GM21825 (cell line): ENCODE data around the gene RUNX3.
A peak's percentile ranks its signal among the peaks of the same experiment; 100 is the strongest.

Experiments
- ATAC-seq: cut with Tn5 transposase; IDR thresholded peaks from one replicate; pipeline ENCODE4 v1.9.1; 2021; ENCODE audit warnings: mild to moderate bottlenecking, moderate library complexity; ENCODE audit not compliant: unreplicated experiment

RUNX3 gene

GRCh38 chr1:24948079-24948827 is 18.2 kb upstream of the RUNX3 start:
- no peak for ATAC-seq

- peak; percentile 74 for ATAC-seq
These were observed 17.0 kb upstream of the RUNX3 start for GRCh38 chr1:24946861-24947658.

DNA sequence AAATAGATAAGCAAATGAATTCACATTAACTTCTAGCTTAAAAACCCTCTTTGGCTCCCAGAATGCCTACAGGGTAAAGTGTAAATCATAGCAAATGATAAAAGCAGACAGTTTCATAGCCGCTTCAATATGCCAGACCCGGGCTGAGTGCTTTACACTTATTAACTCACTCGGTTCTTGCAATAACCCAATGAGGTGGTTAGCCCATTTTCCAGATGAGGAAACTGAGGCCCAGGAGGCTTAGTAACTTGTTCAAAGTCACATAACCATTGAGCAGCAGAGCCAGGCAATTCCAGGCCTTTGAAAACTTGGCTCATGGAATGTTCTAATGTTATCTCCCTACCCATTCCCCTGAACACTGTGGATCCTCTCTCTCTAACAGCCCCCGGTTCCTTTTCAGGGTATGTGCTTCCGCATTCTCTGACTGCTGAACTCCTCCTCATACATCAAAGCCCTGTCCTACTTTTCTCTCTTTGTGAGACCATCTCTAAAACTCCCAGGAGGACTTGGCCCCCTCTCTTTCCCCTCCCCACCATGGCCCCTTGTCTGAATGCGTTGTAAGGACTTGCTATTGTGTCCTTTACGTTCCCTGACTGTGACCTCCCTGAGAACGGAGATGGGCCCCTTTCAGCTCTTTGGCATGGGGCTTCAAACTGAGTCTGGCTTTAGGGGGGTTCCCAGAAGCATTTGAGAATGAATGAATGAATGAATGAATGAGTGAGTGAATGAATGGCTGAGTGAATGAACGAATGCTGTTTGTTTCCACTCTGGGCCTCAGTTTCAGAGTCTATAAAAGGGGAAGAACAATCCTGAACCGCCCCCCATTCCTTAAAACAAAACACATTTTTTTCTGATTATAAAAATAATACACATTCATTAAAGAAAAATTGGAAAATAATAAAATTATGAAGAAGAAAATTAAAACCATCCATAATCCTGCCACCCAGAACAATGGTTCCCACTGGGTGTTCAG is 15.6 kb upstream of the RUNX3 start:
- ATAC-seq: no peak

DNA sequence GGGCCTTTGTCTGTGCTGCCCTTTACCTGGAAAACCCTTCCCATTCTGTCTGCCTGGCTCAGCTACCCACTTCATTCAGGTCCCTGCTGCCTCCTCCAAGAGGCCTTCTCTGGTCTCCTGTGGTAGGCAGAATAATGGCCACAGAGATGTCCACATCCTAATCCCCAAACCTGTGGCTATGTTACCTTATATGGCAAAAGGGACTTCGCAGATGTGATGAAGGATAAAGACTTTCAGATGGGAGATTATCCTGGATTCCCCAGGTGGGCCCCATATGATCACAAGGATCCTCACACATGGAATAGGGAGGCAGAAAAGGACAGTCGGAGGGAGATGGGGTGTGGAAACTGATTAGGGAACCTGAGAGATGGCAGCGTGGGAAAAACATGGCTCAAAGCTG is 14.2 kb upstream of the RUNX3 start:
- ATAC-seq: no peak

DNA sequence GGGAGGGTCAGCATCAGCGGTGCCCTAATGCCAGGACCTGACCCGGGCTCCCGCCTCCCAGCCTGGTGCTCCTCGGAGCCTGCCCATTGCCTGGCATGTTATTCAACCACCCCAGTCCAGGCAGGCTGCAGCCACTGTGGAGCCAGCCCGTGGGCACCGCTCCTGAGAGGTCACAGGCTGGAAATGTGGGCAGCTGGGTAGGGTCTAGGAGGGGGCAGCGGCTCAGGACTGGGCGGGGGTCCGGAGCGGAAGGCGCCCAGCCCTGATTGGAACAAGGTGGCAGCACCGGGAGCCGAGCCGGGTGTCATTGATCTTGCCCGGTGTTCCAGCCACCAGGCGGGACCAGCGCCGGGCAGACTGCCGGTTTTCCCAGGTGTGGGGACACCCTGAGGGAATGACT is 12.7 kb upstream of the RUNX3 start:
- ATAC-seq: no peak

DNA sequence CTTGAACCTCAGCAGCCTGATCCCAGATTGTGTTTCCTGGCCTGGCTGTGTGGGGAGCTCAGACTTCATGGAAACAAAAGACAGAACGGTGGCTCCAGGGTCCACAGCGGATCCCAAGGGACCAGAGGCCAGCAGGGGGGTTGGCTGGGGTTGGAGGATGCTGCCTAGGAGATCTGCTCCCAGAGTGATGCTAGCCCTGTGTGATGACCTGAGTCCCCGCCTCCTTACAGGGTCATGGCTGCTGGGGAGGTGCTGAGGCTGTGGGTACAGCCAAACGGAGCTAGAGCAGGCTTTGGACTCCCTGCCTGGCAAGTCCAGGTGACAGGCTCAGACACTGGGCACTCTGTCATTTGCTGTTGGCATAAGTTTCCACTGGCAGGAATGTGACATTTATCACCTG is 11.5 kb upstream of the RUNX3 start:
- no peak for ATAC-seq

DNA sequence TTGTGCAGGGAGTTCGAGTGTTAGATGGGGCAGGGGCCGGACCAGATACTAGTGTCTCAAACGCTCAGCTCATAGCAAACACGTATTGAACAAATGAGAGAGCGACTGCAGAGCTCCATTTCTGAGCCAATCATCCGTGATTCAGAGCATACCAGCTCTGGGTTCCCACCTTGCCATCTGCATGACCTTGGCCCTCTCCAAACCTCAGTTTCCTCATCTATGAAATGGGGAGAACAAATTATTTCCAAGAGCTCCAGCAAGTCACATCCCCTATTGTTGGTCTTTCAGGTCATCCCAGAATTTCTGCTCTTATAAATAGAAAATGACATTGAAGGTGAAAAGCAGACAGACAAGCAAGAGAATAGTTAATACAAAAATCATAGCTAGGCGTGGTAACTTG is 10.2 kb upstream of the RUNX3 start:
- no peak for ATAC-seq

DNA sequence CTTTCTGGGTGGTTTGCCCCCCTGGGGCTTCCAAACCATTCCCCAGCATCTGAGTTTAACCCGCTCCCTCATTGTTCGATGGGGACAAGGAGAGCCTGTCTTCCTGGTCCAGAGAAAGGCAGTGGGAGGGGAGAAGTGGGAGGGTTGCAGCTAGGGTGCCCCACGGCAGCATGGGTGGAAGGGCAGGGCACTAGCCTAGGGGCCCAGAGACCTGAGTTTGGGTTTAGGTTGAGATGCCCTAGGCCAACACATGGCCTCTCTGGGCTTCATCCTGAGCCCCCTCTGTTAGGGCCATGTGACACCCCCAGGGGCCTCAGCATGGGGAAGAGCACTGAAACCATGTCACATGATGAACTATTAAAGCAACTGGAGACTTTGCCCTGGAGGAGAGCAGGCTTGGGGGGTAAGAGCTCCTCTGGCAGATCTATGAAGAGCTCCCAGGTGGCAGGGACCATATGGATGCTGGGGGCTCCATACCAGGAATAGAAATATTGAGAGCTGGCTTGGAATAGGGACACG is 9.7 kb upstream of the RUNX3 start:
- no peak for ATAC-seq

GRCh38 chr1:24939040-24939674 is 9.1 kb upstream of the RUNX3 start:
- no peak for ATAC-seq

DNA sequence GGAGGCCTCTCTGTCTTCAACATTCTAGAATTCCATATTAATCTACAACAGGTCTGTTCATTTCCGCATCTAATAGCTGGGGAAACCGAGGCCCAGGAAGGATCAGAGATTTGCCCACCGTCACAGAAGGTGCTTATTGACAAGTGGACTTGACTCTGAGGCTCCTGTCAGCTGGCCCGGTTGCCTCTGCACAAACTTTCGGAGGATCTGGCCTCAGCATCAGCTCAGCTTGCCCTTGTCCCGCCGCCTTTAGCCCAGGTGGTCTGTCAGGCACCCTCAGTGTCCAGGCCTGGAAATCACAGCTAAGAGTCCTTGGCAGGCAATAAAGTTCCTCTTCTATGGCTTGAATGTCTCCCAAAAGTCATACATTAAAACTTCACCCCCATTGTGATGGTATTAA is 8.2 kb upstream of the RUNX3 start:
- no peak for ATAC-seq

DNA sequence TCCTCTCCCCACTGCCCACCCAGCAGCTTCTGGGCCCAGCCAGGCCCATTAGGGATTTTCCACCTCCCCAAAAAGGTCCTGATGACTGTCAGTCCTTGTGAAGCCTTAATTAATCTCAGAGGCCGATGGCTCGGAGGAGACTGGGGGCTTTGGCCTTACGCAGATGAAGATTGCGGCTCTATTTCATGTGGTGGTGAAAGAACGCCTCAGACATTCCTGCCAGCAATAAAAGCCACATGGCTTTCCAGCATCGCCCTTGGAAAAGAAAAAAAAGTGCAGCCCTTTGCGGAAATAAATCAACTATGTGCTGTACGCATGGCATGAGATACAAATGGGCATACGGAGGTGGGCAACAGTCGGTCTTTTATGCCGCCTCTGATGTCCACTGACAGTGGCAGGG is 6.6 kb upstream of the RUNX3 start:
- no peak for ATAC-seq

GRCh38 chr1:24935615-24936484 is 5.8 kb upstream of the RUNX3 start:
- no peak for ATAC-seq

DNA sequence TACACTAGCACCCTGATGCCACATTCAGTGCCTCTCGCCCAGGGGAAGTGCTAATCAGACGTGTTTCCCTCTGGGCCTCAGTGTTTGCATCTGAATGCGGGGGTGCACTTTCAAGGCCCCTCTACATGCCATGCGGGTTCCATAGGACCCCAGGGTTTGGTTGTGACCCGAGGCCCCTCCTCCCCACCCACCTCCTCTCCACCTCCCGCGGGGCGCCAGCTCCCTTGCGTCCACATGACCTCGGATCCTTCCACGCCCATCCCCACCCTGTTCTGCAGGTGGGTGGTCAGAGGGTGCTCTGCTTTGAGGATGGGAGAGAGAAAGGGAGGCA is 5.1 kb upstream of the RUNX3 start:
- no peak for ATAC-seq

DNA sequence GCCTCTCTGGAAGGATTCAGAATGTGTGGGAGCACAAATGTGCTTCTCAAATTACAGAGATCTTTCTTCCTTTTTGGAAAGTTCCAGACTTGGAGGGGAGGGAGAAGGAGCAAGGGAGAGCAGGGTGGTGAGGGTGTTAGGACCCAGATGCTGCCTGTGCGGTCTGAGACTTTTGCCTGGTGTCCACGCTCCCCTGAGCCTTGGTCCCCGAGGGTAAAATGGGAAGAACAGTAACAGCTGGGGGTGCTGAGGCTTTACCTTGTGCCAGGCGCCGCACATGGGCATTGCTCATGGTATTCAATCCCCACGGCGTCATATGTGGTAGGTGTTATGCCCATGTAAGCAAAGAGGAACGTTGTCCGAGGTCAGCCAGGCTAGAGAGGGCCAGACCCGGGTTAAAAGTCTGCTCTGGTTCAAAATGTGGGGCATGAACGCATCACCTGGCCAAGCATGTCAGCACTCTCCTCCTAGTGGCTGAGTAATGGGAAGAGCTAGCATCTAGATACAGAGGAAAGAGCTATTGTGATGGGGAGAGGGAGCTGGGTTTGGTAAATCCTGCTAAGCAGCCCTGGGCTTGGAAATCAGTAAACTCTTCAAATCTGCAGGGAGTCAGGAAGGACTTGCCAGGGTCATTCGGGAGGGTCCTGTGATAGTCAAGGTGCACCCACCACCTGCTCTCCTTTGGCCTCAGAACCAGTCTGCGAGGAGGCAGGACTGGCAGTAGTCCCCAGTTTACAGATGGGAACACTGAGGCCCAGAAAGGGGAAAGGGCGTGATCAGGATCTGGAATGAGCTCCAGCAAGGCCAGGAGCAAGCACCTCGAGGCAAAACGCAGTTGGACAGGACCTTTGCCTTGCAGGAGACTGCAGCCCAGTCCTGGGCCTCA is 4.5 kb upstream of the RUNX3 start:
- no peak for ATAC-seq

DNA sequence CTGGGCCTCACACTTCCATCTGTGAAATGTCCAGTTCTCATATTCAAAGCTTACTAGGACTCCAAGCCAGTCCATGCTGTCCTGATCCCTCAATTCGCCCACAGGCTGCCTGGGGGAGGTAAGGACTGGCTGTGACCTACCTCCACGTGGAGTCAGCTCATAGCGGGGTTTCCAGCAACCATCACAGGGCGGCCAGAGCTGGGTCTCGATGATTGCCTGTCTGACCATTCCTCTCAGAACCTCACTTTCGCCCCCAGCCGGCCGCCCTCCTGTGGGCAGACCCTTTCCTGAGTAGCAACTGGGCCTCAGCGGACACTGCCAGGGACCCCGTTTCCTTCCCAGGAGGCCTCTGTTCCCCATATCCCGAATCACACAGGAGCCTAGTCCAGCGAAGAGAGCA is 3.4 kb upstream of the RUNX3 start:
- no peak for ATAC-seq

DNA sequence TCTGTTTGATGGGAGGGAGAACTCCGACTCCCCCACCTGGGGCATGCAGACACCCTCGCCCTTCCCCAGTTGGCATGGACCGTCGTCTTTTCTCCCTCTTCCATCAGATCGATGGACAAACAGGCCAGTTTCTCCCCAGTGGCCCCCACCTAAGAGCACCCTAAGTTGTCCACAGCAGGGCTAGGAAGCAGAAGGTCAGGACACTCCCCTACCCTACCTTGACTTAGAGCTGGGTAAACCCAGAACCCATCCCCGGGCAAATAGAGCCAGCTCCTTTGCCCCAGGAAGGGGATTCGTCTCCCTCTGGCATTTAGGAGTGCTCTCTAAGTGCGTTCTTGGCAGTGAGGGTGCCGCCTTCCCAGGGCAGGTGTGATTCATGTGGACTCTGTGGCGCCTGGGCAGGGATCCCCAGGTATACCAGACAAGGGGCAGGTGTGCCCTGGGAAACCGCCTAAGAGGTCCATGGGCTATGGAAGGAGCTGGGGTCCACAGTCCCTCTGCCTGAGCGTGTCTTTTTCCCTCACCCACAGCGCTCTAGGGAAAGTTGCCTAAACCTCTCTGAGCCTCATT is 2.7 kb upstream of the RUNX3 start:
- no peak for ATAC-seq

DNA sequence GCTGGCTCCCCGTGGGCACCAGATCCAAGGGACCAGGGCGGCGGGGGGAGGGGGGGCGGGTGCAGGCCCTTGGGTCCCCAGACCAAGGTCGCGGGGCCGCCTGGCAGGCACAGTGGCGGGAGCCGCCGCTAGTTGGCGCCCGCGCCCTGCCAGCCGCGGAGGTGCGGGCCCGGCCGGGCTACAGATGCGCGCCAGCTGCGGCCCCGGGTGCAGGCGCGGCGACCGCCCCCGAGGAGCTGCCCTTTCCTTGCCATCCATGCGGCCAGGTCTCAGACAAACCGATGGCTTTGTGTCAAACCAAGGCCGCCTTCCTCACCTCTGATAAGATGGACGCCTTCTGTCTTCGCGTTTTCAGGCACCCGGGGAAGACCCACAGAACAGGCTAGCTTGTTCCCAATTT is 2.2 kb upstream of the RUNX3 start:
- ATAC-seq: no peak

DNA sequence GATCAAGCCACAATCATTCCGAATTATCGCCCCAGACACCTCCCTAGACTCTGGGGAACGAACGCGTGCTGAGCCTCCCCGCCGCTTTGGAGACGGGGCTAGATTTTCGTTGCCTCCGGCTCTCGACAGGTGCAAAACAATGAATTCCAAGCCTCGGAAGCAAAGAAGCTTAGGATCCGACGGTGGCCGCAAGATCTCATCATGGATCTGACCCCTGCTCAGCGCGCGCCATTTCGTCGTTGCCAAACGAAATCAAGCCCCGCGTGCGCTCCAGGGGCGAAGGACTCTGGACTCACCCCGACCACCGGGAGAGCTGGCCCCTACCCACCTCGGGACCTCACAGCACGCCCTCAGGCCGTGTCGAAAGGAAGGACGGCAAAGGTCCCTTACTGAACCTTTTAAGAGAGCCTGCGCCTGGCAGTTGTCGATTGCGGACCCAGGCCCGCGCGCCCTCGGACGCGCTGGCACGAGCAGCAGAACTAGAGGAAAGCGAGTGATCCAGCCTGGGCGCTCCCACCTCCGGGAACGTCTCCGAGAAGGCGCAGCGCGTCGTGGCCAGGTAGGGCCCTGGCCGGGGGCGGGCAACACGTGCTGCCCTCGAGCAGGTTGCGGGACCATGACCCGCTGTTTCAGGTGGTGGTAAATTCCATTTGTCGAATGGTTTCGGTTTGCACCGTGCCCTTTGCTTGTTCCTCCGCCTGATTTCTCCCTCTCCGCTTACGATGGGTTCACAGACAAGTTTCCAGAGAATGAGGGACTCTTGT is 1.6 kb upstream of the RUNX3 start:
- ATAC-seq: no peak
